ENCODE data around the gene SRSF12.
"Not testable (repeated sequence)": the region's sequence is repeated elsewhere in the genome, so short reads cannot be mapped to it uniquely, and the experiment has no call there.

The SRSF12 gene

DNA sequence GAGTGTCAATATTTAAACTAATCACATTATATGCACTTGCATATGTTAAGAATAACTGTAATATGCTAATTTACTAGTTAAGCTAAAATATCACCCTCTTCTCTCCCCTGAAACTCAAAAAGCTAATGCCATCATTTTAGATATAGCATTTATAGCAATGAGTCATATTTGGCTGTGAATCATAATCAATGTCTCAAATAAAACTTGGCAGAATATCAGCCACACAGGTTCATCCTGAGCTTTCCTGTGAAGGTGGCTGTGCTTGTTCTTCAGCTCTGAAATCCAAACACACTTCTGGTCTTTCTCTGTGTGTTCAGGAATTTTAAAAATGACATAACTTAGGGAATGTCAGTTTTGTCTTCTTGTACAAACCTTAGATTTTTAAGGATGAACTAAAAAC is 50.1 kb downstream of the SRSF12 start:
- TF ChIP-seq, protein P1, sequence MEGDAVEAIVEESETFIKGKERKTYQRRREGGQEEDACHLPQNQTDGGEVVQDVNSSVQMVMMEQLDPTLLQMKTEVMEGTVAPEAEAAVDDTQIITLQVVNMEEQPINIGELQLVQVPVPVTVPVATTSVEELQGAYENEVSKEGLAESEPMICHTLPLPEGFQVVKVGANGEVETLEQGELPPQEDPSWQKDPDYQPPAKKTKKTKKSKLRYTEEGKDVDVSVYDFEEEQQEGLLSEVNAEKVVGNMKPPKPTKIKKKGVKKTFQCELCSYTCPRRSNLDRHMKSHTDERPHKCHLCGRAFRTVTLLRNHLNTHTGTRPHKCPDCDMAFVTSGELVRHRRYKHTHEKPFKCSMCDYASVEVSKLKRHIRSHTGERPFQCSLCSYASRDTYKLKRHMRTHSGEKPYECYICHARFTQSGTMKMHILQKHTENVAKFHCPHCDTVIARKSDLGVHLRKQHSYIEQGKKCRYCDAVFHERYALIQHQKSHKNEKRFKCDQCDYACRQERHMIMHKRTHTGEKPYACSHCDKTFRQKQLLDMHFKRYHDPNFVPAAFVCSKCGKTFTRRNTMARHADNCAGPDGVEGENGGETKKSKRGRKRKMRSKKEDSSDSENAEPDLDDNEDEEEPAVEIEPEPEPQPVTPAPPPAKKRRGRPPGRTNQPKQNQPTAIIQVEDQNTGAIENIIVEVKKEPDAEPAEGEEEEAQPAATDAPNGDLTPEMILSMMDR (IDR thresholded peaks at IDR 0.05; ENCODE audit: control extremely low read depth, extremely low read depth, low read depth, missing control alignments): no peak
- ChIA-PET CTCF (interaction anchor here (0.8 to 1.4 kb wide), 2 partner anchors 15 to 17 kb away, joined by 3 read pairs; no protein-coding TSS in a partner anchor), POLR2A (interaction anchor here (0.9 kb wide), 1 partner anchor 13 kb away, joined by 3 read pairs; the partner anchor contains the start of gene PNRC1)
- no peak for DNase-seq (ENCODE audit: extremely low spot score)

DNA sequence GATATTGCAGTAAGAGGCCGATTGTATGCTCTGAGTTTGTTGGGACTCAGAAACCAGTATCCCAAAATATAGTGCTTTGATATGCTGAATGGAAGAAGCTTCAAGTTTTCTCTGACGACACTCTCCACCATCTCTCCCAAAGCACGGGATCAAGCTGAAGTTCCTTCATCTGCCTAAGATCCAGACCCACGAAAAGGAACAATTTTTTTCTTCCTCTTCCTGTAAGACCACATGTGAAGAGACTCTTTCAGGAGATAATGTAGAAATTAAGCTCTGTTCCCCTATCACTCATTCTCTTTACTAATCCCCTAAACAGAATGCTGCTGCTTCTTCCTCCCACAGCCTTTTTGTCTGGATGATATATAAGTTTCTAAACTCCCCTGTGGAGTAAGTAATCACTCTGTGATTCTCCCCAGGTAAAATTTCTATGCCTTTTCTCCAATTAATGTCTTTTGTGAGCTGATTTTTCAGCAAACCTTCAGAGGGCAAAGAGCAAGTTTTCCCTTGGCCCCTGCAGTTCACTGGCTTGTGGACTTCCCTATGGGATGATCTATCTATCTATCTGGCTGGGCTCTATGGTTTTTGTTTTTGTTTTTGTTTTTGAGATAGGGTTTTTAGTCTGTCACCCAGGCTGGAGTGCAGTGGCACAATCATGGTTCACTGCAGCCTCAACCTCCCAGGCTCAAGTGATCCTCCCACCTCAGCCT is 50.8 kb downstream of the SRSF12 start:
- no peak for DNase-seq (ENCODE audit: extremely low spot score)
- TF ChIP-seq, protein P1 (IDR thresholded peaks at IDR 0.05; ENCODE audit: control extremely low read depth, extremely low read depth, low read depth, missing control alignments): no peak
- CTCF ChIA-PET: interaction anchor here (0.8 to 1.4 kb wide), 3 partner anchors 8 to 17 kb away, joined by 3 read pairs; no protein-coding TSS in a partner anchor
- POLR2A ChIA-PET: interaction anchor here (0.9 kb wide), 1 partner anchor 14 kb away, joined by 3 read pairs; the partner anchor contains the start of gene PNRC1

DNA sequence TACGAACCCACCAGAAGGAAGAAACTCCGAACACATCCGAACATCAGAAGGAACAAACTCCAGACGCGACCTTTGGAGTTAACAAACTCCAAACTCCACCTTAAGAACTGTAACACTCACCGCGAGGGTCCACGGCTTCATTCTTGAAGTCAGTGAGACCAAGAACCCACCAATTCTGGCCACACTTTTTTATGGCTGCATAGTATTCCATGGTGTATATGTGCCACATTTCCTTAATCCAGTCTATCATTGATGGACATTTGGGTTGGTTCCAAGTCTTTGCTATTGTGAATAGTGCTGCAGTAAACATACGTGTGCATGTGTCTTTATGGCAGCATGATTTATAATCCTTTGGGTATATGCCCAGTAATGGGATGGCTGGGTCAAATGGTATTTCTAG is 51.8 kb downstream of the SRSF12 start:
- POLR2A ChIA-PET; DNase-seq (ENCODE audit: extremely low spot score): not testable (repeated sequence)
- CTCF ChIA-PET: interaction anchor here (1.3 kb wide), 1 partner anchor 9 kb away, joined by 3 read pairs; no protein-coding TSS in a partner anchor

DNA sequence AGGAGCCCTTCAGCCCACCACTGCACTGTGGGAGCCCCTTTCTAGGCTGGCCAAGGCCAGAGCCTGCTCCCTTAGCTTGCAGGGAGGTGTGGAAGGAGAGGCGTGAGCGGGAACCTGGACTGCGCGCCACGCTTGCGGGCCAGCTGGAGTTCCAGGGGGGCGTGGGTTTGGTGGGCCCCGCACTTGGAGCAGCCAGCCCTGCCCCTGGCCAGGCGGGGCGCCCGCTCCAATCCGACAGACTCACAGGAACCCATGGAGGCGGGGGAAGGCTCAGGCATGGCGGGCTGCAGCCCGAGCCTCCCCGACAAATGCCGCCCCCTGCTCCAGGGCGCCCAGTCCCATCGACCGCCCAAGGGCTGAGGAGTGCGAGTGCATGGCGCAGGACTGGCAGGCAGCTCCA is 52.9 kb downstream of the SRSF12 start:
- DNase-seq (ENCODE audit: extremely low spot score); CTCF ChIA-PET; POLR2A ChIA-PET: not testable (repeated sequence)

DNA sequence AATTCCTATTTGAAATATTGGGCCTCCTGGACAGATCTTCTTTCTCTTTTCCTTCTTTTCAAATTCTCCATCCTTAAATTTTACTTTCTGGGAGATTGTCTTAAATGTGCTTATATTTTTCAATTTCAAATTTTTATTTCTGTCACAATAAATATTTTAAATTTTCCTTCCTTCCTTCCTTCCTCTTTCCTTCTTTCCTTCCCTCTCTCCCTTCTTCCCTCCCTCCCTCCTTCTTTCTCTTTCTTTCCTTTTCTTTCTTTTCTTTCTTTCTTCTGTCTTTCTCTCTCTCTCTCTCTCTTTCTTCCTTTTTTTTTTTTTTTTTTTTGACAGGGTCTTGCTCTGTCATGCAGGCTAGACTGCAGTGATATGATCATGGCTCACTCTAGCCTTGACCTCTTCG is 54.0 kb downstream of the SRSF12 start:
- TF ChIP-seq, protein P1 (IDR thresholded peaks at IDR 0.05; ENCODE audit: control extremely low read depth, extremely low read depth, low read depth, missing control alignments): no peak
- CTCF ChIA-PET: interaction anchor here (1.2 kb wide), 1 partner anchor 14 kb away, joined by 3 read pairs; no protein-coding TSS in a partner anchor
- DNase-seq (ENCODE audit: extremely low spot score): no peak
- POLR2A ChIA-PET: no interaction called here

DNA sequence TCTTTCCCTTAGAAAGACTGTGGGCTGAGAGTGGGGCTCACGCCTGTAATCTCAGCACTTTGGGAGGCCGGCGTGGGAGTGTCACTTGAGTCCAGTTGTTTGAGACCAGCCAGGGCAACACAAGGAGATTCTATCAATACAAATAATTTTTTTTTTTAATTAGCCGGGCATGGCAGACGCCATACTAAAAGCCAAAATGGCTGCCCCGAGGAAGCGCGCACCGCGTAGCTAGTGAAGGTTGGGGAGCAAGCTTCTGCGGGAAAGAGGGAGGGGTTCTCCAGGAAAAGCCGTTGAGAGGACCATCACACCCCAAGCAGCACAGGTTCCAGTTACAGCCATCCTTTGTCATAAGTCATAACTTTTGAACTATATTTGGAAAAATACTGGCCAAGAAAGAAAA is 58.6 kb downstream of the SRSF12 start:
- ChIA-PET CTCF (interaction anchor here (1.3 to 1.5 kb wide), 3 partner anchors 16 to 77 kb away, joined by 3 to 4 read pairs (median 3); no protein-coding TSS in a partner anchor), POLR2A (no interaction called here)
- TF ChIP-seq, protein P1 (IDR thresholded peaks at IDR 0.05; ENCODE audit: control extremely low read depth, extremely low read depth, low read depth, missing control alignments): no peak
- no peak for DNase-seq (ENCODE audit: extremely low spot score)

DNA sequence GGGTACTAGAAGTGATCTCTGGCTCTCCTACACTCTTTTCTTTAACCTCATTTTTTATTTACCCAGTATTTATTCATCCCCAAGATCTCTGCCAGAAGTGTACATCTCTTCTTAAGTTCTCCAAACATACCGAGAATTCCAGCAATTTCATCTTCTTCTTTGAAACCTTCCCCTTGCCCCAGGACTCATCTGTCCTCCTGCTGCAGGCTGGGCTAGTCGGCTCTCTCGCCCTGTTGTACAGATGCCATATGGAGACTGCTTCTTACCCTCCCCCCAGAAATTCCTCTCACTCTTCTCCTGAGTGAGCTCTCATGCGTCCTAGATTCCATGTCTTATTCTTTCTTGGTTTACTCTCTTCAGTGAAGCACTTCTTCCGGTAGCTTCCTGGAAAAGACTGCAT is 59.2 kb downstream of the SRSF12 start:
- CTCF ChIA-PET: interaction anchor here (1.5 kb wide), 1 partner anchor 74 kb away, joined by 3 read pairs; no protein-coding TSS in a partner anchor
- DNase-seq (ENCODE audit: extremely low spot score): no peak
- POLR2A ChIA-PET: no interaction called here
- TF ChIP-seq, protein P1 (IDR thresholded peaks at IDR 0.05; ENCODE audit: control extremely low read depth, extremely low read depth, low read depth, missing control alignments): no peak

Measured in GM10248 (cell line).